ENCODE measurements around the gene FARS2. TPM values are rescaled to one million over a fixed set of nuclear protein-coding genes. Genes with fewer than 3 reads are reported as not detected.

FARS2 gene
- total and polyA plus RNA-seq, 9 of the 15 experiments (the other 6 are each of a cell fraction or from before 2014, with no cell fraction given): 16.5 to 62.2 (median 27.0) TPM

- no peaks in the 10 kb centered on the region for H3K9me3 ChIP-seq (replicated peaks; ENCODE audit: control insufficient read depth, insufficient read depth, low read depth, low read length)
- in situ Hi-C loops (cut with MboI) (no loop called here), intact Hi-C loops (cut with micrococcal nuclease) (no loop called here)
- no peaks in the 10 kb centered on the region for H3K36me3 ChIP-seq (ENCODE audit: control insufficient read depth, insufficient read depth, low read length)
- no peak overlapping the region for H3K9ac ChIP-seq (ENCODE audit: insufficient read depth in 1 of 2, low read depth in 2 of 2, low read length in 2 of 2)
- no peaks in the 10 kb centered on the region for H3K27me3 ChIP-seq (ENCODE audit: control insufficient read depth in 2 of 2, insufficient read depth in 2 of 2, low read length in 2 of 2)
- ChIA-PET POLR2A (no interaction called here), CTCF (ENCODE audit: low intra/inter-chr PET ratio) (no interaction called here)
- DNase-seq (ENCODE audit: extremely low read depth in 1 of 4, low spot score in 3 of 4): peak; percentile 28 to 56 (median 42)
- no peak overlapping the region for H3K4me2 ChIP-seq (ENCODE audit: insufficient read depth, low read length)
- no peak overlapping the region for H2AFZ ChIP-seq (ENCODE audit: low read depth, low read length)
- no peaks in the 10 kb centered on the region for H3K9me1 ChIP-seq (ENCODE audit: control insufficient read depth, insufficient read depth, low read length)
- H3K27ac ChIP-seq (ENCODE audit: extremely low read depth, low read depth, low read length): no peak overlapping the region
- H3K4me3 ChIP-seq: no peak overlapping the region
- no TSS peak for BruUV-seq (replicated peaks)
- peaks cover 3 to 23% of the 10 kb centered on the region in 2 experiments for H3K4me1 ChIP-seq (replicated peaks in 1 of 2; ENCODE audit: control insufficient read depth in 2 of 2, insufficient read depth in 2 of 2, low read length in 2 of 2)
- H4K20me1 ChIP-seq (replicated peaks; ENCODE audit: control insufficient read depth, insufficient read depth, low read length): 0 out of 2 replicates have a peak, but pooled peaks cover 6% of the 10 kb centered on the region
- ATAC-seq: peak; percentile 65
- no peaks in the 10 kb centered on the region for H3K79me2 ChIP-seq (ENCODE audit: control insufficient read depth, insufficient read depth, low read length)
- FAIRE-seq: peak; percentile 35
- 24% methylated on average over 6 of the region's 6 CpGs for WGBS (ENCODE audit: insufficient coverage, low coverage, missing lambda C conversion rate)
- no peak for TF ChIP-seq CBX5 (IDR thresholded peaks at IDR 0.05; ENCODE audit: borderline replicate concordance, low read depth)
- peak; percentile 59 for TF ChIP-seq ARID1B (IDR thresholded peaks at IDR 0.05)
- peak; percentile 56; the same call in 1 of the 2 replicates for TF ChIP-seq CREB1 (IDR thresholded peaks at IDR 0.05)
- no peak for TF ChIP-seq CREB1 (CRISPR knock-in tag; IDR thresholded peaks at IDR 0.05)
- TF ChIP-seq MXI1 (IDR thresholded peaks at IDR 0.05; ENCODE audit: low read depth, low read length): no peak
- TF ChIP-seq HNRNPL (IDR thresholded peaks at IDR 0.05; ENCODE audit: low read depth, low read length): no peak
- TF ChIP-seq KLF10 (CRISPR knock-in tag; IDR thresholded peaks at IDR 0.05): no peak
- no peak for TF ChIP-seq ZNF407 (IDR thresholded peaks at IDR 0.05; ENCODE audit: low read depth)
- peak; percentile 39 for TF ChIP-seq RFX1 (IDR thresholded peaks at IDR 0.05)
Measured at GRCh38 chr6:5513408-5513807, 252.1 kb downstream of the FARS2 start.
